Keratinocyte (primary cell): Measurements from ENCODE around the gene STKLD1. TPM values are rescaled to one million over a fixed set of nuclear protein-coding genes. Genes with fewer than 3 reads are reported as not detected.

ENCODE experiments used
- DNase-seq: peaks from one replicate; pipeline ENCODE4 v3.0.0-alpha.2; 2011; ENCODE audit warnings: low read depth, missing footprints, low spot score
- FAIRE-seq: peaks from 2 replicates; lab custom pipeline; 2011; peaks lifted over from hg19 to GRCh38; lab: Jason Lieb, UNC
- H2AFZ ChIP-seq: 2 replicates; pipeline ENCODE4 v1.6.0; 2012; ENCODE audit warnings: low read length, control low read depth, inconsistent platforms; ENCODE audit not compliant: control insufficient read depth
- H3K27ac ChIP-seq: 2 replicates; pipeline ENCODE4 v1.5.1; 2011; ENCODE audit warnings: low read length; ENCODE audit not compliant: control insufficient read depth, insufficient read depth
- H3K27me3 ChIP-seq: 3 replicates; pipeline ENCODE4 v1.6.0; 2011; ENCODE audit warnings: low read length; ENCODE audit not compliant: control insufficient read depth, insufficient read depth; ENCODE audit errors: extremely low read depth
- H3K36me3 ChIP-seq, 2 experiments: 2 replicates in 1 of 2; 3 replicates in 1 of 2; pipeline ENCODE4 v1.5.1; 2011; ENCODE audit warnings: low read length in 2 of 2, mild to moderate bottlenecking in 1 of 2; ENCODE audit not compliant: control insufficient read depth in 2 of 2, insufficient read depth in 2 of 2; ENCODE audit errors: extremely low read depth in 1 of 2
- H3K4me1 ChIP-seq: 3 replicates; pipeline ENCODE4 v1.5.1; 2011; ENCODE audit warnings: low read length; ENCODE audit not compliant: control insufficient read depth, insufficient read depth; ENCODE audit errors: extremely low read depth
- H3K4me2 ChIP-seq: 3 replicates; pipeline ENCODE4 v1.6.0; 2011; ENCODE audit warnings: low read depth, low read length; ENCODE audit not compliant: control insufficient read depth, insufficient read depth; ENCODE audit errors: extremely low read depth
- H3K4me3 ChIP-seq, 3 experiments: fragments of 200-600 bp in 1 of 3; sonication (generic) in 1 of 3; 2 replicates in 2 of 3; 3 replicates in 1 of 3; pipeline ENCODE4 v1.5.1; 2011 to 2016; ENCODE audit warnings: low read length in 3 of 3, mild to moderate bottlenecking in 3 of 3, control low read depth in 2 of 3, inconsistent platforms in 1 of 3, low read depth in 1 of 3, mixed read lengths in 1 of 3, mixed run types in 1 of 3, moderate library complexity in 1 of 3; ENCODE audit not compliant: control insufficient read depth in 2 of 3, insufficient read depth in 2 of 3; ENCODE audit errors: extremely low read depth in 1 of 3
- H3K79me2 ChIP-seq: 2 replicates; pipeline ENCODE4 v1.6.0; 2012; ENCODE audit warnings: low read length; ENCODE audit not compliant: control insufficient read depth, insufficient read depth
- H3K9ac ChIP-seq: 3 replicates; pipeline ENCODE4 v1.6.0; 2011; ENCODE audit warnings: low read length; ENCODE audit not compliant: control insufficient read depth, insufficient read depth; ENCODE audit errors: extremely low read depth
- H3K9me1 ChIP-seq: 3 replicates; pipeline ENCODE4 v1.6.0; 2011; ENCODE audit warnings: low read length; ENCODE audit not compliant: control insufficient read depth, insufficient read depth; ENCODE audit errors: extremely low read depth
- H3K9me3 ChIP-seq: 2 replicates; pipeline ENCODE4 v1.5.1; 2012; ENCODE audit warnings: low read depth, low read length; ENCODE audit not compliant: control insufficient read depth
- H4K20me1 ChIP-seq: 3 replicates; pipeline ENCODE4 v1.6.0; 2011; ENCODE audit warnings: low read length; ENCODE audit not compliant: control insufficient read depth, insufficient read depth; ENCODE audit errors: extremely low read depth
- EZH2 ChIP-seq: IDR thresholded peaks from one replicate; pipeline ENCODE4 v1.6.1; 2012; ENCODE audit warnings: inconsistent platforms, mild to moderate bottlenecking, low read length, moderate library complexity
- dilution Hi-C: fragments of 300-500 bp; cut with MboI; formaldehyde crosslinking; loops from one replicate; pipeline ENCODE4 v1.7.0; 2020; ENCODE audit warnings: low sequenced_read_pairs; ENCODE audit not compliant: extremely low pct_ligation_motif_present
- polyA plus RNA-seq, 5 experiments: library from polyadenylated mRNA; depleted of rRNA in 3 of 5; stranded (reverse) in 3 of 5; stranded (forward) in 1 of 5; unstranded in 1 of 5; fragments of >200 nt; gene quantifications; 1 replicate in 1 of 5; 2 replicates in 3 of 5; 3 replicates in 1 of 5; pipeline versions ENCODE4 v1.2.1 to v1.2.3, GENCODE V29; 2011 to 2012; ENCODE audit warnings: missing spikeins in 2 of 5, low read depth in 1 of 5, low replicate concordance in 1 of 5
- TF ChIP-seq, protein P1 (sequence below), 3 experiments: IDR thresholded peaks in 1 of 3; conservative IDR thresholded peaks in 1 of 3; optimal IDR thresholded peaks in 1 of 3; 2 replicates in 2 of 3; 3 replicates in 1 of 3; pipeline versions ENCODE3 to v1.5.1; 2011; ENCODE audit warnings: low read length in 3 of 3, mild to moderate bottlenecking in 3 of 3, moderate library complexity in 2 of 3, control low read depth in 1 of 3, inconsistent platforms in 1 of 3; ENCODE audit not compliant: insufficient read depth in 2 of 3; ENCODE audit errors: extremely low read depth in 1 of 3

STKLD1 gene
- polyA plus RNA-seq, 1 donor (not counting 4 experiments of a cell fraction or from before 2014, with no cell fraction given), result 0.77 TPM

DNA sequence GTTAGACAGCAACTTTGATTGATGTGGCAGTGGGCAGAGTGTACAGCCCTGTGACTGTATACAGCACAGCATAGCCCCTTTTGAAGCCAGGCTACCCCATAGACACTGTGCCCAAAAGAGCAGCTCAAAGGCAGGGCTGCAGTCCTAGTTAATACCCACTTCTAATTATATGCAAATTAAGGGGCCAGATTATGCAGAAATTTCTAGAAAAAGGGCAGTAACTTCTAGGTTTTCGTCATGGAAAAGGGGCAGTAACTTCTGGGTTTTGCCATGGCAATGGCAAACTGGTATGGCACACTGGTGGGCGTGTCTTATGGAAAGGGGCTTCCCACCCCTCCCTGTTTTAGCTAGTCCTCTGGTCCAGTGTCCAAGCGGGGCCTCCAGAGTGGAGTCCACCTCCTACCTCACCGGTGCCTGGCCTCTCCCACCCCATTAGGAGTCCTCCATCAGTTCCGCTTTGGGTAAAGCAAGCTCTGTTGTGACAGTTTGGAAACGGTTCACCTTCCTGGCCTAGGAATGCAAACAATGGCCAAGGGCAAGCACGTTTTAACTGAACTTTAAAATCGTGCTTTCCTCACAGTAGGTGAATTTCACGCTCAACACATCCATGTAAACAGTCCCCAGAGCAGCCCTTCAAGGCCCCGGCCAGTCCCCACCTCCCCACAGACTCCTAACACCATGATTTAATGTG, 51.6 kb downstream of the STKLD1 start:
- Histone ChIP-seq H2AFZ (no peak overlapping the region), H3K4me2 (no peak overlapping the region), H3K27me3 (peaks cover 19% of the 10 kb centered on the region), H3K4me1 (no peaks in the 10 kb centered on the region), H3K36me3 (no peaks in the 10 kb centered on the region), H3K9me1 (no peaks in the 10 kb centered on the region), H3K27ac (no peak overlapping the region), H3K9ac (no peak overlapping the region), H3K79me2 (no peaks in the 10 kb centered on the region), H3K4me3 (no peak overlapping the region), H4K20me1 (no peaks in the 10 kb centered on the region), H3K9me3 (no peaks in the 10 kb centered on the region)
- TF ChIP-seq, protein P1, sequence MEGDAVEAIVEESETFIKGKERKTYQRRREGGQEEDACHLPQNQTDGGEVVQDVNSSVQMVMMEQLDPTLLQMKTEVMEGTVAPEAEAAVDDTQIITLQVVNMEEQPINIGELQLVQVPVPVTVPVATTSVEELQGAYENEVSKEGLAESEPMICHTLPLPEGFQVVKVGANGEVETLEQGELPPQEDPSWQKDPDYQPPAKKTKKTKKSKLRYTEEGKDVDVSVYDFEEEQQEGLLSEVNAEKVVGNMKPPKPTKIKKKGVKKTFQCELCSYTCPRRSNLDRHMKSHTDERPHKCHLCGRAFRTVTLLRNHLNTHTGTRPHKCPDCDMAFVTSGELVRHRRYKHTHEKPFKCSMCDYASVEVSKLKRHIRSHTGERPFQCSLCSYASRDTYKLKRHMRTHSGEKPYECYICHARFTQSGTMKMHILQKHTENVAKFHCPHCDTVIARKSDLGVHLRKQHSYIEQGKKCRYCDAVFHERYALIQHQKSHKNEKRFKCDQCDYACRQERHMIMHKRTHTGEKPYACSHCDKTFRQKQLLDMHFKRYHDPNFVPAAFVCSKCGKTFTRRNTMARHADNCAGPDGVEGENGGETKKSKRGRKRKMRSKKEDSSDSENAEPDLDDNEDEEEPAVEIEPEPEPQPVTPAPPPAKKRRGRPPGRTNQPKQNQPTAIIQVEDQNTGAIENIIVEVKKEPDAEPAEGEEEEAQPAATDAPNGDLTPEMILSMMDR (optimal IDR thresholded peaks at IDR 0.05 in 1 of 3, IDR thresholded peaks at IDR 0.05 in 1 of 3, conservative IDR thresholded peaks at IDR 0.05 in 1 of 3; ENCODE audit: extremely low read depth in 1 of 3, insufficient read depth in 2 of 3, low read length in 3 of 3), result no peak
- TF ChIP-seq EZH2, result no peak
- DNase-seq (no peak), FAIRE-seq (no peak)
- dilution Hi-C loops, result no loop called here

DNA sequence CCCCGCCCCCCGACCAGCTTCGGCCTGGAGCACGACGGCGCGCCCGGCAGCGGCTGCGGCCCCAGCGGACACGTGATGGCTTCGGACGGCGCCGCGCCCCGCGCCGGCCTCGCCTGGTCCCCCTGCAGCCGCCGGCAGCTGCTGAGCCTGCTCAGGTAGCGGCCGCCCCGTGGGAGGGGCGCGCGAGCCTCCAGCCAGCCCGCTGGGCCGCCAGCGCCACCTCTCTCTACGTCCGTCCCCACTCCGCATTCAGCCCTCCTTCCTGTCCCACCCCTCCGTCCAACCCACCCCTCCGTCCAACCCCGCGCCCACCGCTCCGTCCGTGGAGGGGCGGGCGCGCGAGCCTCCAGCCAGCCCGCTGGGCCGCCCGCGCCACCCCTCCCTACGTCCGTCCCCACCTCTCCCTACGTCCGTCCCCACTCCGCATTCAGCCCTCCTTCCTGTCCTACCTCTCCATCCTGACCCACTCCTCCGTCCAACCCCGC, 52.5 kb downstream of the STKLD1 start:
- Histone ChIP-seq H3K4me1 (no peaks in the 10 kb centered on the region), H4K20me1 (no peaks in the 10 kb centered on the region), H3K9me3 (no peaks in the 10 kb centered on the region), H3K79me2 (no peaks in the 10 kb centered on the region), H3K9me1 (no peaks in the 10 kb centered on the region), H3K9ac (no peak overlapping the region), H2AFZ (no peak overlapping the region), H3K4me3 (peak overlapping the region in 2 of 3 experiments; percentile 23 to 29), H3K4me2 (peak overlapping the region; percentile 37), H3K36me3 (no peaks in the 10 kb centered on the region), H3K27me3 (peaks cover 19% of the 10 kb centered on the region), H3K27ac (no peak overlapping the region)
- TF ChIP-seq EZH2, result no peak
- TF ChIP-seq, protein P1 (optimal IDR thresholded peaks at IDR 0.05 in 1 of 3, IDR thresholded peaks at IDR 0.05 in 1 of 3, conservative IDR thresholded peaks at IDR 0.05 in 1 of 3; ENCODE audit: extremely low read depth in 1 of 3, insufficient read depth in 2 of 3, low read length in 3 of 3), result no peak
- FAIRE-seq, result no peak
- dilution Hi-C loops, result no loop called here
- DNase-seq, result no peak
